ENCODE results near the gene DXO. TPM values are rescaled to one million over a fixed set of nuclear protein-coding genes. Genes with fewer than 3 reads are reported as not detected.

Gene DXO
- total and polyA plus RNA-seq, 4 experiments from 2014 or later = 10.8 to 30.3 (median 19.8) TPM

- Histone ChIP-seq H3K27me3 (ENCODE audit: insufficient read depth, low read length) (no peaks in the 10 kb centered on the region), H3K27ac (ENCODE audit: low read depth, low read length) (peak overlapping the region; percentile 99), H3K36me3 (ENCODE audit: insufficient read depth, low read length) (peaks cover 46% of the 10 kb centered on the region), H3K4me1 (ENCODE audit: insufficient read depth, low read length) (peaks cover 31% of the 10 kb centered on the region), H3K4me3 (ENCODE audit: low read length in 2 of 2) (peak overlapping the region in 1 of 2 donors; percentile 63), H3K9me3 (ENCODE audit: control insufficient read depth in 1 of 2, low read length in 2 of 2) (no peaks in the 10 kb centered on the region)
- Mint-ChIP-seq H3K4me3 (peak overlapping the region; percentile 97 to 99 (median 98)), H3K27me3 (no peaks in the 10 kb centered on the region), H3K36me3 (peaks cover 20 to 52% of the 10 kb centered on the region in 2 donors), H3K9me3 (peaks cover 0 to 13% (median 0%) of the 10 kb centered on the region in 8 donors), H3K4me1 (peaks cover 20 to 59% (median 31%) of the 10 kb centered on the region in 4 donors), H3K27ac (peak overlapping the region; percentile 100)
- CTCF ChIA-PET (ENCODE audit: partially characterized antibody) = interaction anchor here (1.6 to 2.7 kb wide), 2 partner anchors 12 to 18 kb away, joined by 5 to 21 read pairs; partner anchors contain the start of genes NELFE and SKIC2
- POLR2A ChIA-PET (ENCODE audit: partially characterized antibody) = interaction anchor here (1.8 to 7.5 kb wide), 7 partner anchors 12 to 349 kb away, joined by 6 to 195 read pairs (median 17); partner anchors contain the start of genes EHMT2, GPSM3, NELFE and PRRC2A
- intact Hi-C loops (cut with micrococcal nuclease) = loop anchor here (10.0 kb wide), 2 partner anchors 136 to 1304 kb away; partner anchors contain the start of genes B3GALT4, RPS18 and VPS52
- peak in 1 of 5 donors; percentile 38 for DNase-seq
Observed at GRCh38 chr6:31970604-31971271, 1.2 kb downstream of the DXO start.

- Histone ChIP-seq H3K4me3 (ENCODE audit: low read length in 2 of 2) (no peak overlapping the region), H3K9me3 (ENCODE audit: control insufficient read depth in 1 of 2, low read length in 2 of 2) (no peaks in the 10 kb centered on the region), H3K4me1 (ENCODE audit: insufficient read depth, low read length) (peaks cover 31% of the 10 kb centered on the region), H3K27me3 (ENCODE audit: insufficient read depth, low read length) (no peaks in the 10 kb centered on the region), H3K36me3 (ENCODE audit: insufficient read depth, low read length) (peaks cover 50% of the 10 kb centered on the region), H3K27ac (ENCODE audit: low read depth, low read length) (peak overlapping the region; percentile 99)
- CTCF ChIA-PET (ENCODE audit: partially characterized antibody) = interaction anchor here (1.6 to 2.7 kb wide), 3 partner anchors 10 to 18 kb away, joined by 5 to 21 read pairs (median 7); partner anchors contain the start of genes NELFE and SKIC2
- no peaks in the 10 kb centered on the region for H3K27me3 Mint-ChIP-seq
- peak overlapping the region; percentile 61 to 98 (median 70) for H3K4me3 Mint-ChIP-seq
- peaks cover 0 to 11% (median 0%) of the 10 kb centered on the region in 8 donors for H3K9me3 Mint-ChIP-seq
- intact Hi-C loops (cut with micrococcal nuclease) = loop anchor here (10.0 kb wide), 2 partner anchors 135 to 1305 kb away; partner anchors contain the start of genes B3GALT4, RPS18 and VPS52
- POLR2A ChIA-PET (ENCODE audit: partially characterized antibody) = interaction anchor here (2.6 to 7.5 kb wide), 3 partner anchors 11 to 226 kb away, joined by 8 to 195 read pairs (median 36); partner anchors contain the start of genes NELFE and SKIC2
- peaks cover 20 to 58% of the 10 kb centered on the region in 2 donors for H3K36me3 Mint-ChIP-seq
- peak overlapping the region; percentile 89 to 100 (median 100) for H3K27ac Mint-ChIP-seq
- peak in 1 of 5 donors; percentile 16 for DNase-seq
- H3K4me1 Mint-ChIP-seq = peaks cover 20 to 59% (median 31%) of the 10 kb centered on the region in 4 donors
Observed at GRCh38 chr6:31969712-31970603, 2.0 kb downstream of the DXO start.

GRCh38 chr6:31968791-31969711 lies 2.9 kb downstream of the DXO start:
- DNase-seq = peak in 1 of 5 donors; percentile 33
- H3K9me3 Mint-ChIP-seq = peaks cover 0 to 11% (median 0%) of the 10 kb centered on the region in 8 donors
- no peak overlapping the region for H3K27ac ChIP-seq (ENCODE audit: low read depth, low read length)
- POLR2A ChIA-PET (ENCODE audit: partially characterized antibody) = interaction anchor here (0.7 to 7.5 kb wide), 3 partner anchors 10 to 67 kb away, joined by 4 to 195 read pairs (median 36); partner anchors contain the start of genes NELFE, SKIC2 and ZBTB12
- no peaks in the 10 kb centered on the region for H3K9me3 ChIP-seq (ENCODE audit: control insufficient read depth in 1 of 2, low read length in 2 of 2)
- H3K36me3 Mint-ChIP-seq = peaks cover 23 to 66% of the 10 kb centered on the region in 2 donors
- intact Hi-C loops (cut with micrococcal nuclease) = no loop called here
- H3K4me1 Mint-ChIP-seq = peaks cover 18 to 57% (median 30%) of the 10 kb centered on the region in 4 donors
- H3K4me3 ChIP-seq (ENCODE audit: low read length in 2 of 2) = no peak overlapping the region
- peaks cover 55% of the 10 kb centered on the region for H3K36me3 ChIP-seq (ENCODE audit: insufficient read depth, low read length)
- CTCF ChIA-PET (ENCODE audit: partially characterized antibody) = interaction anchor here (2.4 kb wide), 1 partner anchor 9 kb away, joined by 7 read pairs; the partner anchor contains the start of gene SKIC2
- peak overlapping the region in 4 of 8 donors; percentile 34 to 83 (median 57) for H3K4me3 Mint-ChIP-seq
- no peaks in the 10 kb centered on the region for H3K27me3 ChIP-seq (ENCODE audit: insufficient read depth, low read length)
- peak overlapping the region in 5 of 7 donors; percentile 89 to 100 (median 100) for H3K27ac Mint-ChIP-seq
- H3K4me1 ChIP-seq (ENCODE audit: insufficient read depth, low read length) = peaks cover 31% of the 10 kb centered on the region
- H3K27me3 Mint-ChIP-seq = no peaks in the 10 kb centered on the region

GRCh38 chr6:31968326-31968725 lies 3.6 kb downstream of the DXO start:
- Mint-ChIP-seq H3K4me3 (peak overlapping the region in 1 of 8 donors; percentile 48), H3K27ac (peak overlapping the region in 3 of 7 donors; percentile 46 to 100 (median 83)), H3K4me1 (peaks cover 15 to 50% (median 26%) of the 10 kb centered on the region in 4 donors), H3K9me3 (peaks cover 0 to 11% (median 0%) of the 10 kb centered on the region in 8 donors), H3K36me3 (peaks cover 28 to 72% of the 10 kb centered on the region in 2 donors), H3K27me3 (no peaks in the 10 kb centered on the region)
- no peak overlapping the region for H3K27ac ChIP-seq (ENCODE audit: low read depth, low read length)
- POLR2A ChIA-PET (ENCODE audit: partially characterized antibody) = interaction anchor here (0.7 to 7.5 kb wide), 2 partner anchors 9 to 67 kb away, joined by 4 to 195 read pairs; partner anchors contain the start of genes NELFE, SKIC2 and ZBTB12
- peak in 1 of 5 donors; percentile 29 for DNase-seq
- H3K27me3 ChIP-seq (ENCODE audit: insufficient read depth, low read length) = no peaks in the 10 kb centered on the region
- CTCF ChIA-PET (ENCODE audit: partially characterized antibody) = interaction anchor here (2.4 kb wide), 1 partner anchor 9 kb away, joined by 7 read pairs; the partner anchor contains the start of gene SKIC2
- peaks cover 26% of the 10 kb centered on the region for H3K4me1 ChIP-seq (ENCODE audit: insufficient read depth, low read length)
- peaks cover 63% of the 10 kb centered on the region for H3K36me3 ChIP-seq (ENCODE audit: insufficient read depth, low read length)
- H3K9me3 ChIP-seq (ENCODE audit: control insufficient read depth in 1 of 2, low read length in 2 of 2) = no peaks in the 10 kb centered on the region
- no peak overlapping the region for H3K4me3 ChIP-seq (ENCODE audit: low read length in 2 of 2)
- intact Hi-C loops (cut with micrococcal nuclease) = no loop called here

GRCh38 chr6:31967926-31968320 lies 4.0 kb downstream of the DXO start:
- no peak overlapping the region for H3K4me3 ChIP-seq (ENCODE audit: low read length in 2 of 2)
- peaks cover 0 to 11% (median 0%) of the 10 kb centered on the region in 8 donors for H3K9me3 Mint-ChIP-seq
- H3K4me1 ChIP-seq (ENCODE audit: insufficient read depth, low read length) = peaks cover 22% of the 10 kb centered on the region
- H3K4me1 Mint-ChIP-seq = peaks cover 10 to 46% (median 22%) of the 10 kb centered on the region in 4 donors
- H3K27ac Mint-ChIP-seq = peak overlapping the region in 4 of 7 donors; percentile 46 to 100 (median 76)
- no peaks in the 10 kb centered on the region for H3K27me3 Mint-ChIP-seq
- H3K27ac ChIP-seq (ENCODE audit: low read depth, low read length) = no peak overlapping the region
- H3K36me3 Mint-ChIP-seq = peaks cover 32 to 76% of the 10 kb centered on the region in 2 donors
- no peaks in the 10 kb centered on the region for H3K9me3 ChIP-seq (ENCODE audit: control insufficient read depth in 1 of 2, low read length in 2 of 2)
- peak overlapping the region in 1 of 8 donors; percentile 39 for H3K4me3 Mint-ChIP-seq
- intact Hi-C loops (cut with micrococcal nuclease) = no loop called here
- CTCF ChIA-PET (ENCODE audit: partially characterized antibody) = interaction anchor here (2.4 kb wide), 1 partner anchor 8 kb away, joined by 7 read pairs; the partner anchor contains the start of gene SKIC2
- POLR2A ChIA-PET (ENCODE audit: partially characterized antibody) = interaction anchor here (7.5 kb wide), 1 partner anchor 9 kb away, joined by 195 read pairs; the partner anchor contains the start of genes NELFE and SKIC2
- H3K27me3 ChIP-seq (ENCODE audit: insufficient read depth, low read length) = no peaks in the 10 kb centered on the region
- DNase-seq = peak in 1 of 5 donors; percentile 35
- H3K36me3 ChIP-seq (ENCODE audit: insufficient read depth, low read length) = peaks cover 67% of the 10 kb centered on the region
